ENCODE data around the gene LONP1.

DNA sequence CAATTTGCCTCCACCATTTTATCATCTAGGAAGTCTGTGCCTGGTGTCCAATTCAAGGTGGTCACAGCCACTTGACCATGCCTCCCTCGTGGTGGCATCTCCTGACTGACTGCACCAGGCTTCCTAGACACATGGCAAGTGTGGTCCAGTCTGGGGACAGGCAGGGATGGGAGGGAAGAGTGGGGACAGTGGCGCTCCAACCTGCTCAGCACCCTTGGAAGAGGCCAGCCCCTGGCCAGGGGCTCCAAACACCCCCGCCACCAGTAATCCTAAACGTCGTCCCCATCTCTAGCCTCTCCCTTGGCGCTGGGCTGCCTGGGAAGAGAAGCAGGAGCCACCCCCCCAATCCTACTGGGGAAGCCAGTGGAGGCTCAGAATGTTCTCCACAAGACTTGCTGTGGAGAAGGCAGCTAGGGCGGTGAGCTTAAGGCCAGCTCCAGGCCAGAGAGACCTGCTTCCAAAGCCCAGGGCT lies 27.2 kb downstream of the LONP1 start:
- TF ChIP-seq FOXM1 (IDR thresholded peaks at IDR 0.05; ENCODE audit: low read depth) = no peak
- no peak for TF ChIP-seq EP300 (IDR thresholded peaks at IDR 0.05; ENCODE audit: borderline replicate concordance in 1 of 2, low read depth in 1 of 2, low read length in 1 of 2)
- TF ChIP-seq, protein P1, sequence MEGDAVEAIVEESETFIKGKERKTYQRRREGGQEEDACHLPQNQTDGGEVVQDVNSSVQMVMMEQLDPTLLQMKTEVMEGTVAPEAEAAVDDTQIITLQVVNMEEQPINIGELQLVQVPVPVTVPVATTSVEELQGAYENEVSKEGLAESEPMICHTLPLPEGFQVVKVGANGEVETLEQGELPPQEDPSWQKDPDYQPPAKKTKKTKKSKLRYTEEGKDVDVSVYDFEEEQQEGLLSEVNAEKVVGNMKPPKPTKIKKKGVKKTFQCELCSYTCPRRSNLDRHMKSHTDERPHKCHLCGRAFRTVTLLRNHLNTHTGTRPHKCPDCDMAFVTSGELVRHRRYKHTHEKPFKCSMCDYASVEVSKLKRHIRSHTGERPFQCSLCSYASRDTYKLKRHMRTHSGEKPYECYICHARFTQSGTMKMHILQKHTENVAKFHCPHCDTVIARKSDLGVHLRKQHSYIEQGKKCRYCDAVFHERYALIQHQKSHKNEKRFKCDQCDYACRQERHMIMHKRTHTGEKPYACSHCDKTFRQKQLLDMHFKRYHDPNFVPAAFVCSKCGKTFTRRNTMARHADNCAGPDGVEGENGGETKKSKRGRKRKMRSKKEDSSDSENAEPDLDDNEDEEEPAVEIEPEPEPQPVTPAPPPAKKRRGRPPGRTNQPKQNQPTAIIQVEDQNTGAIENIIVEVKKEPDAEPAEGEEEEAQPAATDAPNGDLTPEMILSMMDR (IDR thresholded peaks at IDR 0.05) = no peak
- TF ChIP-seq JUND (IDR thresholded peaks at IDR 0.05) = no peak
- no peak for TF ChIP-seq SIN3A (IDR thresholded peaks at IDR 0.05; ENCODE audit: borderline replicate concordance, low read depth, low read length)
- TF ChIP-seq POLR2AphosphoS5 (IDR thresholded peaks at IDR 0.05; ENCODE audit: low read depth, low read length) = no peak; the same call in 1 of the 2 replicates
- TF ChIP-seq SMC3 (IDR thresholded peaks at IDR 0.05; ENCODE audit: low read depth, low read length) = no peak
- no peak for TF ChIP-seq GABPA (IDR thresholded peaks at IDR 0.05; ENCODE audit: low read depth)
- no peak for TF ChIP-seq RAD21 (IDR thresholded peaks at IDR 0.05; ENCODE audit: low read length)
